HG02970 (cell line): ENCODE results near the gene DDX10.

ENCODE experiments used
- ATAC-seq: cut with Tn5 transposase; IDR thresholded peaks from one replicate; pipeline ENCODE4 v1.9.1; 2021; ENCODE audit warnings: mild to moderate bottlenecking, moderate library complexity, moderate number of reproducible peaks; ENCODE audit not compliant: unreplicated experiment, low FRiP score

The DDX10 gene

DNA sequence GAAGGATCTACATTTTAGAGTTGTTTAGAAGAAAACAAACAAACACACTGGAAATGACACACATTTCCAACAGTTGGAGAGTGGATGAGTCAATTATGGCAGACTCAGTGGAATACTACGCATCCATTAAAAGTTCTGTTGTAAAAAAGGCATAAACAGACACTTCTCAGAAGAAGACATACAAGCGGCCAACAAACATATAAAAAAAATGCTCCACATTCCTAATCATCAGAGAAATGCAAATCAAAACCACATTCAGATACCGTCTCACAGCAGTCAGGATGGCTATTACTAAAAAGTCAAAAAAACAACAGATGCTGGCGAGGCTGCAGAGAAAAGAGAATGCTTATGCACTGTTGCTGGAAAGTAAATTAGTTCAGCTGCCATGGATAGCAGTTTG lies 298.2 kb downstream of the DDX10 start:
- no peak for ATAC-seq

DNA sequence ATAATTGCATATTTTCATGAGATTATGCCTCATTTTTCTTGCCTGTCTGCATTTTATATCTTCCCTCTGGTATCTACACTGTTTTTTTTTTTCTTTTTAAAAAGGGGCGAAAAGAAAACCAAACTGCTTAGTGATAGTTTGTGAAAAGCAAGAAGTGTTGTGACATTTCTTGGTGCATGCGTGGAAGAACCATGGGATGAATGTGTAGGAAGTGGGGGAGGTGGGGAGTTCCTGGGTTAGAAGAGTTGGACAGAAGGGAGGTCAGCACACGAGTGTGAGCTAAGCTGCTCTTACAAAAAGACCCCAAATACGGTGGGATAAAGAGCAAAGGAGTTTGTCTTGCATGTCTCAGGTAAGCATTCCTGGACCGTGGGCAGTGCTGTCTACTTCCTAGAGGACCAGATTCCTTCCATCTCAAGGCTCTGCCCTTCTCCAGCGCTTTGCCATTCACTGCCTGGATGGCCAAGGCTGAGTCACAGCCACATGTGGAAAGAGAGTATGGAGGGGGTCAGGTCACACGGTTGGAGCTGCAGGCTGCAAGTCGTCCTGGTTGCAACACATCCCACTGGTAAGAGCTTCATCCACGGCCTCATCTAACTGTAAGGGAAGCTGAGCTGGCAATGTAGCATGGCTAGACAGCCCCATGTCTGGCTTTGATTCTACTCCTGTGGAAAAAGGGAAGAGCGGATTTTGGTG lies 300.6 kb downstream of the DDX10 start:
- no peak for ATAC-seq

- no peak for ATAC-seq
These were observed 301.3 kb downstream of the DDX10 start for GRCh38 chr11:108966206-108966605.

DNA sequence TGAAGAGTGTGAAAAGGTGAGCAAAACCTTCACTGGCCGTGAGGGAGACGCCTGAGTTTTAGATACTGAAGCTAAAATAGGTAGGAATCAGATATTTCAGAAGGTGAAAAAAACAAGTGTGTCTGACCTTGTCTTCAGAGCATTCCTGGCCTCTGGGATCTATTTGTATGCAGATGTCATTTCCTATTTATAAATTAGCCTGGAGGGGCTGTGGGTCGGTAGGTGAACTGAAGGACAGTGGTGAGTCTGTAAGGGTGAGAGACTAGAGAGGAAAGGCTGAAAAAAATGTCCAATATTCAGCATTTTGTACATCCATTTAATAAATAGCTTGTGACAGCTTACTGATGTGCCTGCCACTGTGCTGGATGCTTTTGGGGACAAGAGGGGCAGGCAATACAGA lies 302.1 kb downstream of the DDX10 start:
- no peak for ATAC-seq

DNA sequence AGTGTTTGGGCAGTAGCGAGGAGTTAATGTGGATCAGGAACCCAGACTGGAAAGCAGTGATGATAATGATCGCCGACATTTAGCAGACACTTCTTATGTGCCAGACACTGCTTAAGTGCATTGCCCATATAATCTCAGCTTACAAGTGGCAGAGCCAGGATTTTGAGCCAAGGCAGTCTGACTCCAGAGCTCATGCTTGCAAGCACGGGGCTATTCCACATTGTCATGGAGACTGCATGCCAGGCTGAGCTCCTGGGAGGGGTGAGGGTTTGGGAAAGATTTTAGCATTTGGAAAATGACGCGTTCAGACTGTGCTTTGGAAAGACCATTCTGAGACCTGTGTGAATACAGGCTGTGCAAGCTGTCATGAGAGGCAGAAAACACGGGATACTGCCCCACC lies 302.7 kb downstream of the DDX10 start:
- ATAC-seq: no peak

DNA sequence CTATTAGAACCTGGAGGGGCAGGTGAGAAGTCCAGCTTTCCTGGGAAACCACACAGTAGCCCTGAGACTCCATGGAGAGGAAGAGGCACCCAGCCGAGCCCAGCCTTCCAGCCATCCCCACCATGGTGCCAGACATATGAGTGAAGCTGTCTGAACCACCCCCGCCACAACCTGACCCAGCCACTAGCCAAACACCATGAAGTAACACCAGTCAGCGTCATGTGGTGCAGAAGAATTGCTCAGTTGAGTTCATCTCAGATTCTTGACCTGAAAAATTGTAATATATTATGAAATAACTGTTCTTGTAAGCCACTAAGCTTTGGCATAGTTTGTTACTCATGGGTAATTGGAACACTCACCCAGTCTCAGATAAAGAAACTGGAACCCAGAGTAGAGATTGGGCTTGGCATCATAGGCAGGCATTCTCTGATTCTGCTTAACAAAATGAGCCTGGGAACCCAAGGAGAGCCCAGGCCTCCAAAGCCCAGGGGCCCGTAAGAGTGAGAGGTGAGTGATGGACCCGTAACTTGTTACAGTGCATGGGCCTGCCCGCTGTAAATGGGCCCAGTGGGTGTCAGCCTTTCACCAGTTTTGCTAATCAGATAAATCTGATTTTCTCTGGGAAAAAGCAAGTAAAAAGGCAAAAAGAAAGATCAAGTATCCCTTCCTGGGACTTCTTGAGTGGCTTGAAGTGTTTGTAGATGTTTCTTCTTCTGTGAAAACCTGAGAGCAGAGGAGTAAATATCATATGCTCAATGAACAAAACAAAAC lies 305.5 kb downstream of the DDX10 start:
- no peak for ATAC-seq

GRCh38 chr11:108973402-108974162 lies 308.7 kb downstream of the DDX10 start:
- no peak for ATAC-seq

- no peak for ATAC-seq
These were observed 310.2 kb downstream of the DDX10 start for GRCh38 chr11:108975026-108975425.

DNA sequence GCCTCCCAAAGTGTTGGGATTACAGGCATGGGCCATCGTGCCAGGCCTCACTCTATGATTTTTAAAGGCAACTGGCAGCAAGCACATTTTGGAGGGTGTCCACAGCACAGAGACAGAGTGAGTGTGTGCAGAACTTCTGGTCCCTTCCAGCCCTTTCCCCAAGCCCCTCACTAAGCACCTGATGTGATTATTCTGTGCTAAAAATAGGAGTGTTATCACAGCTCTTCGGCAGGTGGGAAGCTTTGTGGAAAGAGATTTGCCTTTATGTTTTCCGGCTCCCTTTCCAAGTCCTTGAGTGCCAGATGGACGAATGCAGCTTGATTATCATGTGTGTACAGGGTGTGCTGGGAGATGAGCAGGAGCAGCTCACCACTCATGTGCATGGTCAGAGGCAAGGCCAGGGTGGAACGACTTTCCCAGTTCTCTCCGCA lies 310.8 kb downstream of the DDX10 start:
- no peak for ATAC-seq

- no peak for ATAC-seq
These were observed 319.0 kb downstream of the DDX10 start for GRCh38 chr11:108983636-108984420.

GRCh38 chr11:108984523-108984922 lies 319.7 kb downstream of the DDX10 start:
- no peak for ATAC-seq

DNA sequence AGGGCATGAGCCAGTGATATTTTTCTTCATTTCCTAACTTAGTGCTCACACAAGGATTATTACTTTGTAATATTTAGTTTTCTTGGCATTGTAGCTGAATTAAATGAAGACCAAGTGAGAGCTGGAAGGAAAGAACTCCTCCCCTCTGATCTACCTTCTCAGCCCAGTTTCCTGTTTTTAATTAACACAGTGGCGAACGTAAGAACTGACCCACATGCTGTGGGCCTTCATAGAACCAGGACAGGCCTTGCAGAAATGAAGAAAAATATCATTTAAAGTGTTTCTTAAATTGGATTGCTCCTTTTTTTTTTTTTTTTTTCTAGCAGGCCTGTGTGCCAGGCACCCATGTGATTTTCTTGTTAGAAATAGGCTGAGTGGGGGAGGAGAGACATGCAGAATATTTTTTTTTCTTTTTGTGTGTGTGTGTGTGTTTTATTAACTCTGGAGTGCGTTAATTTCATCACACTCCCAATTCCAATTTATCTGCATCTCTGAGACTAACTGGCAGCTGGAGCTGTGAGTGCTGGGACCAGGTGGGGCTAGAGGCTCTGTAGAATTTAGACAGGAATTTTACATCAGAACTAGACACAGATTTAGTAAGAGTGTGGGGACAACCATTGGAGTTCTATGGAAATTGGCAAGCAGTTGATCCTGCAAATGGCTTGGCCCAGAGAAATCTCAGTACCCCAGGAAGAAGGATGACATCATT lies 320.5 kb downstream of the DDX10 start:
- no peak for ATAC-seq

GRCh38 chr11:108985945-108986279 lies 321.0 kb downstream of the DDX10 start:
- ATAC-seq: no peak
